K562 (cell line): ENCODE data around the gene LRIT3. TPM values are rescaled to one million over a fixed set of nuclear protein-coding genes. Genes with fewer than 3 reads are reported as not detected.
A peak's percentile ranks its signal among the peaks of the same experiment; 100 is the strongest.

Experiments
- ATAC-seq: fragments of 200-7000 bp; cut with Tn5 transposase; 3 replicates; pipeline ENCODE4 v1.9.1; 2020; ENCODE audit warnings: moderate library complexity
- BruUV-seq: library from RNA; stranded (reverse); fragments of 400-500 nt; replicated peaks from 2 replicates; lab custom pipeline; 2021; lab: Mats Ljungman, UMichigan
- CTCF ChIA-PET: fragments of 300-600 bp; formaldehyde crosslinking; extraction: SDS; loops from one replicate; lab custom pipeline; 2021; ENCODE audit warnings: low intra/inter-chr PET ratio; lab: Yijun Ruan, JAX
- POLR2A ChIA-PET: fragments of 300-600, 350-650 bp; sonication (Branson Sonifier 250); formaldehyde crosslinking; extraction: SDS; loops from one replicate; lab custom pipeline; 2021; ENCODE audit warnings: antibody characterized with exemption, inconsistent platforms; lab: Yijun Ruan, JAX
- DNase-seq, 4 experiments: peaks; one replicate each; pipeline versions ENCODE4 v3.0.0 to v3.0.0-alpha.2; 2011 to 2018; ENCODE audit warnings: low spot score in 3 of 4, mixed read lengths in 3 of 4; ENCODE audit errors: extremely low read depth in 1 of 4
- FAIRE-seq: peaks from 2 replicates; lab custom pipeline; 2011; peaks lifted over from hg19 to GRCh38; lab: Jason Lieb, UNC
- H2AFZ ChIP-seq: 2 replicates; pipeline ENCODE4 v1.6.0; 2011; ENCODE audit warnings: low read depth, low read length, control low read depth, inconsistent platforms
- H3K27ac ChIP-seq: fragments of 200-600 bp; 3 replicates; pipeline ENCODE4 v1.8.0; 2011; ENCODE audit warnings: low read depth, mild to moderate bottlenecking, control low read depth, inconsistent platforms, low read length, moderate library complexity, mixed read lengths; ENCODE audit errors: extremely low read depth
- H3K27me3 ChIP-seq, 2 experiments: fragments of 300-600 bp in 1 of 2; 2 replicates in 1 of 2; 3 replicates in 1 of 2; pipeline versions ENCODE4 v1.6.0 to v1.8.0; 2011; ENCODE audit warnings: inconsistent platforms in 2 of 2, low read length in 2 of 2, mild to moderate bottlenecking in 1 of 2, mixed read lengths in 1 of 2, moderate library complexity in 1 of 2; ENCODE audit not compliant: control insufficient read depth in 2 of 2, insufficient read depth in 2 of 2
- H3K36me3 ChIP-seq: fragments of 300-600 bp; 3 replicates; pipeline ENCODE4 v1.8.0; 2011; ENCODE audit warnings: mild to moderate bottlenecking, low read length, inconsistent platforms; ENCODE audit not compliant: control insufficient read depth, insufficient read depth
- H3K4me1 ChIP-seq, 2 experiments: fragments of 200-600 bp in 1 of 2; replicated peaks in 1 of 2; 2 replicates in 1 of 2; 3 replicates in 1 of 2; pipeline versions ENCODE4 v1.5.1 to v1.8.0; 2011; ENCODE audit warnings: inconsistent platforms in 2 of 2, low read length in 2 of 2, mild to moderate bottlenecking in 1 of 2, mixed read lengths in 1 of 2, moderate library complexity in 1 of 2; ENCODE audit not compliant: control insufficient read depth in 2 of 2, insufficient read depth in 2 of 2
- H3K4me2 ChIP-seq: 2 replicates; pipeline ENCODE4 v1.6.1; 2011; ENCODE audit warnings: low read length, control low read depth, inconsistent platforms, mixed read lengths; ENCODE audit not compliant: insufficient read depth
- H3K4me3 ChIP-seq: fragments of 200-600 bp; sonication (generic), shearing (Covaris generic); 2 replicates; pipeline ENCODE4 v1.5.1; 2016; ENCODE audit warnings: control low read depth, inconsistent platforms
- H3K79me2 ChIP-seq: fragments of 200-600 bp; 3 replicates; pipeline ENCODE4 v1.8.0; 2011; ENCODE audit warnings: low read length, inconsistent platforms; ENCODE audit not compliant: control insufficient read depth, insufficient read depth
- H3K9ac ChIP-seq, 2 experiments: 2 replicates each; pipeline versions ENCODE4 v1.6.0 to v1.6.1; 2011; ENCODE audit warnings: low read depth in 2 of 2, low read length in 2 of 2, control low read depth in 1 of 2, inconsistent platforms in 1 of 2, mild to moderate bottlenecking in 1 of 2, mixed read lengths in 1 of 2; ENCODE audit not compliant: insufficient read depth in 1 of 2
- H3K9me1 ChIP-seq: one replicate; pipeline ENCODE4 v1.6.0; 2011; ENCODE audit warnings: inconsistent platforms, mild to moderate bottlenecking, low read length, moderate library complexity; ENCODE audit not compliant: control insufficient read depth, insufficient read depth
- H3K9me3 ChIP-seq: replicated peaks from 2 replicates; pipeline ENCODE4 v1.5.1; 2011; ENCODE audit warnings: low read depth, low read length, inconsistent platforms; ENCODE audit not compliant: control insufficient read depth, insufficient read depth
- H4K20me1 ChIP-seq: replicated peaks from 2 replicates; pipeline ENCODE4 v1.6.1; 2011; ENCODE audit warnings: low read length, inconsistent platforms, mixed read lengths; ENCODE audit not compliant: control insufficient read depth, insufficient read depth
- BMI1 ChIP-seq: fragments of 150-350 bp; IDR thresholded peaks from 2 replicates; pipeline ENCODE4 v1.6.1; 2014; ENCODE audit warnings: low read length
- CBX5 ChIP-seq: IDR thresholded peaks from 2 replicates; pipeline ENCODE4 v1.6.1; 2014; ENCODE audit warnings: low read depth, borderline replicate concordance
- KDM1A ChIP-seq, 2 experiments: fragments of 450-650 bp; IDR thresholded peaks; 2 replicates each; pipeline ENCODE4 v1.6.1; 2016; ENCODE audit warnings: mild to moderate bottlenecking in 2 of 2
- L3MBTL2 ChIP-seq: fragments of 450-650 bp; IDR thresholded peaks from 2 replicates; pipeline ENCODE4 v1.6.1; 2016; ENCODE audit warnings: mild to moderate bottlenecking, moderate library complexity
- MAFF ChIP-seq: IDR thresholded peaks from 2 replicates; pipeline ENCODE4 v1.6.1; 2012; ENCODE audit warnings: low read length, improper control_type of control experiment
- NCOA1 ChIP-seq: fragments of 450-650 bp; IDR thresholded peaks from 2 replicates; pipeline ENCODE4 v1.6.1; 2016; ENCODE audit warnings: low read depth
- NFXL1 ChIP-seq: fragments of 450-650 bp; formaldehyde crosslinking; IDR thresholded peaks from 2 replicates; pipeline ENCODE4 v1.4.0; 2021; ENCODE audit warnings: mild to moderate bottlenecking
- NONO ChIP-seq, 2 experiments: fragments of 200-400 bp in 1 of 2; fragments of 450-650 bp in 1 of 2; formaldehyde crosslinking in 1 of 2; IDR thresholded peaks; 2 replicates each; pipeline ENCODE4 v1.6.1; 2017; ENCODE audit warnings: low read depth in 2 of 2, mild to moderate bottlenecking in 2 of 2, moderate library complexity in 2 of 2, low read length in 1 of 2
- PTTG1 ChIP-seq: fragments of 450-650 bp; IDR thresholded peaks from 2 replicates; pipeline ENCODE4 v1.6.1; 2016; ENCODE audit warnings: low read depth, mild to moderate bottlenecking, missing genetic modification characterization, missing compliant biosample characterization
- SMAD4 ChIP-seq: fragments of 250-450 bp; sonication (Bioruptor Pico); conservative IDR thresholded peaks from 2 replicates; pipeline ENCODE4 v1.8.0; 2021; ENCODE audit warnings: inconsistent platforms, mild to moderate bottlenecking, moderate library complexity
- SMARCB1 ChIP-seq: IDR thresholded peaks from 2 replicates; pipeline ENCODE4 v1.6.1; 2011; ENCODE audit warnings: improper control_type of control experiment, low read depth; ENCODE audit not compliant: insufficient read length
- TAF15 ChIP-seq: fragments of 200-400 bp; formaldehyde crosslinking; IDR thresholded peaks from 2 replicates; pipeline ENCODE4 v1.6.1; 2017; ENCODE audit warnings: mild to moderate bottlenecking, low read depth, low read length, moderate library complexity
- ZNF175 ChIP-seq: fragments of 200-800 bp; sonication (Bioruptor generic); IDR thresholded peaks from 2 replicates; pipeline ENCODE4 v1.6.1; 2016; ENCODE audit warnings: low read depth, mild to moderate bottlenecking, missing genetic modification characterization, missing compliant biosample characterization
- ZNF551 ChIP-seq: fragments of 250-450 bp; sonication (Bioruptor Pico); IDR thresholded peaks from 2 replicates; pipeline ENCODE4 v1.5.0; 2021; ENCODE audit warnings: mild to moderate bottlenecking, moderate library complexity
- WGBS: fragments of 100-300 bp; shearing (Covaris generic); methylation state at CpG from one replicate; pipeline ENCODE4 v1.1.6; 2016; ENCODE audit warnings: low coverage, mixed read lengths; ENCODE audit not compliant: insufficient coverage; ENCODE audit errors: missing lambda C conversion rate; 5-methylcytosine and 5-hydroxymethylcytosine counted together
- in situ Hi-C: fragments of 300-500 bp; cut with MboI; formaldehyde crosslinking; loops from 4 replicates; pipeline ENCODE4 v1.15.0; 2018; ENCODE audit warnings: inconsistent platforms, mixed read lengths
- intact Hi-C: fragments of 100-400 bp; cut with micrococcal nuclease; formaldehyde crosslinking; loops from 2 replicates; pipeline ENCODE4 v1.14.2; 2022
- polyA plus RNA-seq, 8 experiments: library from polyadenylated mRNA; depleted of rRNA in 4 of 8; stranded (reverse) in 5 of 8; unstranded in 3 of 8; fragments of >200 nt; fragmentation: Nextera tagmentation in 2 of 8; fragmentation: Illumina TruSeq in 1 of 8; extraction: Ambion mirVana in 2 of 8; extraction: Trizol in 1 of 8; gene quantifications; 2 replicates each; pipeline versions ENCODE4 v1.2.1 to v1.2.3, GENCODE V29; 2011 to 2014; ENCODE audit warnings: inconsistent platforms in 1 of 8, missing spikeins in 1 of 8
- total RNA-seq, 7 experiments: library from RNA; depleted of rRNA in 6 of 7; stranded (reverse); fragments of >200 nt in 6 of 7; fragmentation: Illumina TruSeq in 2 of 7; extraction: Trizol in 2 of 7; gene quantifications; 2 replicates each; pipeline versions ENCODE4 v1.2.1 to v1.2.3, GENCODE V29; 2011 to 2021; ENCODE audit warnings: low replicate concordance in 1 of 7
- TF ChIP-seq, protein P1 (sequence below): IDR thresholded peaks from 2 replicates; pipeline ENCODE4 v1.6.1; 2012; ENCODE audit warnings: low read depth, low read length, improper control_type of control experiment, borderline replicate concordance
- TF ChIP-seq, protein P2 (sequence below): fragments of 450-650 bp; formaldehyde crosslinking; conservative IDR thresholded peaks from 2 replicates; pipeline ENCODE4 v1.4.0; 2022; ENCODE audit warnings: mild to moderate bottlenecking, missing genetic modification characterization

The LRIT3 gene
- total and polyA plus RNA-seq, 9 of the 15 experiments (the other 6 are each of a cell fraction or from before 2014, with no cell fraction given): 0.04 to 0.10 (median 0.04) TPM; not detected in 4

DNA sequence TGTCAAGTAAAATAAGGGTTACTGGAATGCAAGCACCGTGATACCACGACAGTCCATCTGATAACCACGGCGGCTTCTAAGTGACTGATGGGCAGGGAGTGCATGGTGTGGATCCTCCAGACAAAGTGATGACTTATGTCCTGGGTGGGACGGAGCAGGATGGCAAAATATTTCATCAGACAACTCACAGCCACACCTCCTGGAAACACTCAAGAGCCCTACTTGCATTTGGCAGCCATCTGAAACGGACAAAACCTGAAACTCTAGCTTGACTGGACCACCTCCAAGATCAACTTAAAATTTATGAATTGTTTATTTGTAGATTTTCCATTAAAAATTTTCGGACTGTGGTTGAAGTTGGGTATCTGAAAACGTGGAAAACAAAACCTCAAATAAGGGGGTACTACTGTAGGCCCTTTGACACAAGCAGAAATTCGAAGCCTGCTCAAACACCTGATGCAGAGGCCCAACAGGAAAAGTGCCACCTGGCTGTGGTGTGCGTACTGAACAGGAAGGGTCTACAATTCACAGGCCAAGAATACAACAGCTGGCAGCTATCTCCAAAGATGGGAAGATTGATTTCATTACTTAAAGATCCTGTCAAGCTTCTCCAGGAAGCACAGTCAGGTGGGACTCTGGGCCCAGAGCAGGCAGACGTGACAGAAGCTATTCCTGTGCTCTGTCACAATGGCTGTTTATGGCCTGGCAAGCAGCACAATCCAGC is 26.0 kb downstream of the LRIT3 start (continued):
- TF ChIP-seq TAF15 (no peak), SMARCB1 (no peak), MAFF (no peak), ZNF551 (no peak), CBX5 (no peak), NONO (IDR thresholded peaks at IDR 0.05; ENCODE audit: low read depth in 2 of 2, low read length in 1 of 2) (no peak), PTTG1 (tag) (peak; percentile 53; the same call in 1 of the 2 replicates), NCOA1 (no peak), ZNF175 (CRISPR knock-in tag) (peak; percentile 87), L3MBTL2 (peak; percentile 95)
- TF ChIP-seq, all 486 proteins: peak for 68

DNA sequence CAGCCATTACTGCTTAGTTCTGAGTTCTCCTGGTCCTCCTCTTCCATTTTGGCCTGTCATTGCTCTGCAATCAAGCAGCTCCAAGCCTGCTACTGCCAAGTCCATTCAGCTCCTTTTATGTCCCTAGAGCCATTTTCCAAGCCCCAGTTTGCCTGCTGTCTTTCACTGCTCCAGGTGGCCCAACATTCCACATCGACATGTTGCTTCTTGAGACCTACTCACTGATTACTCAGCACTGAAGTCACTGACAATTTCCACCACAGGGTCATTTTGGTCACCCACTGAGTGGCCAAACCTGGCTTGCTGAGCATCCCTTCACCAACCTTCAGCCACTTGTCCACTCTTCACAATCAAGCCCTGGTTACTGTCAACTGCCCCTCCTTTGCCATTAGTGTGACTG is 27.2 kb downstream of the LRIT3 start:
- in situ Hi-C loops (no loop called here), intact Hi-C loops (no loop called here)
- DNase-seq (no peak), ATAC-seq (no peak), FAIRE-seq (no peak)
- H3K36me3 ChIP-seq: no peaks in the 10 kb centered on the region
- H3K9me3 ChIP-seq: no peaks in the 10 kb centered on the region
- no peaks in the 10 kb centered on the region for H4K20me1 ChIP-seq
- H3K27ac ChIP-seq: no peak overlapping the region
- H3K27me3 ChIP-seq: peaks cover 0 to 13% of the 10 kb centered on the region in 2 experiments; a peak in 2 of 5 replicates
- H3K79me2 ChIP-seq: no peaks in the 10 kb centered on the region
- 38% methylated on average over 1 of the region's 1 CpG for WGBS
- no peak overlapping the region for H3K4me3 ChIP-seq
- POLR2A ChIA-PET: no interaction called here
- no peak overlapping the region for H2AFZ ChIP-seq
- no TSS peak for BruUV-seq
- TF ChIP-seq KDM1A (IDR thresholded peaks at IDR 0.05) (no peak), NFXL1 (no peak), SMAD4 (CRISPR knock-in tag) (0 out of 2 replicates have a peak, but pooled peaks have one; percentile 41), BMI1 (no peak)
- TF ChIP-seq, protein P1, sequence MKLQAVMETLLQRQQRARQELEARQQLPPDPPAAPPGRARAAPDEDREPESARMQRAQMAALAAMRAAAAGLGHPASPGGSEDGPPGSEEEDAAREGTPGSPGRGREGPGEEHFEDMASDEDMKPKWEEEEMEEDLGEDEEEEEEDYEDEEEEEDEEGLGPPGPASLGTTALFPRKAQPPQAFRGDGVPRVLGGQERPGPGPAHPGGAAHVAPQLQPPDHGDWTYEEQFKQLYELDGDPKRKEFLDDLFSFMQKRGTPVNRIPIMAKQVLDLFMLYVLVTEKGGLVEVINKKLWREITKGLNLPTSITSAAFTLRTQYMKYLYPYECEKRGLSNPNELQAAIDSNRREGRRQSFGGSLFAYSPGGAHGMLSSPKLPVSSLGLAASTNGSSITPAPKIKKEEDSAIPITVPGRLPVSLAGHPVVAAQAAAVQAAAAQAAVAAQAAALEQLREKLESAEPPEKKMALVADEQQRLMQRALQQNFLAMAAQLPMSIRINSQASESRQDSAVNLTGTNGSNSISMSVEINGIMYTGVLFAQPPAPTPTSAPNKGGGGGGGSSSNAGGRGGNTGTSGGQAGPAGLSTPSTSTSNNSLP: no peak
- TF ChIP-seq, protein P2, sequence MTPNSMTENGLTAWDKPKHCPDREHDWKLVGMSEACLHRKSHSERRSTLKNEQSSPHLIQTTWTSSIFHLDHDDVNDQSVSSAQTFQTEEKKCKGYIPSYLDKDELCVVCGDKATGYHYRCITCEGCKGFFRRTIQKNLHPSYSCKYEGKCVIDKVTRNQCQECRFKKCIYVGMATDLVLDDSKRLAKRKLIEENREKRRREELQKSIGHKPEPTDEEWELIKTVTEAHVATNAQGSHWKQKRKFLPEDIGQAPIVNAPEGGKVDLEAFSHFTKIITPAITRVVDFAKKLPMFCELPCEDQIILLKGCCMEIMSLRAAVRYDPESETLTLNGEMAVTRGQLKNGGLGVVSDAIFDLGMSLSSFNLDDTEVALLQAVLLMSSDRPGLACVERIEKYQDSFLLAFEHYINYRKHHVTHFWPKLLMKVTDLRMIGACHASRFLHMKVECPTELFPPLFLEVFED (CRISPR knock-in tag): no peak
- H3K9ac ChIP-seq: no peak overlapping the region
- peaks cover 0 to 12% of the 10 kb centered on the region in 2 experiments; a peak in 2 of 5 replicates for H3K4me1 ChIP-seq
- CTCF ChIA-PET: no interaction called here
- H3K9me1 ChIP-seq: no peaks in the 10 kb centered on the region
- H3K4me2 ChIP-seq: no peak overlapping the region
